DND-41 (cell line): ENCODE results near the gene CDK5.
"Not testable (repeated sequence)": the region's sequence is repeated elsewhere in the genome, so short reads cannot be mapped to it uniquely, and the experiment has no call there.

Source experiments
- ATAC-seq: fragments of 200-7000 bp; cut with Tn5 transposase; 3 replicates; pipeline ENCODE4 v1.9.1; 2021; ENCODE audit warnings: low read depth; ENCODE audit not compliant: insufficient read depth
- DNase-seq: peaks from one replicate; pipeline ENCODE4 v3.0.0-alpha.2; 2020
- H2AFZ ChIP-seq: 2 replicates; pipeline ENCODE4 v1.6.0; 2012; ENCODE audit warnings: low read depth, low read length
- H3K27ac ChIP-seq: 2 replicates; pipeline ENCODE4 v1.5.1; 2012; ENCODE audit warnings: low read length, inconsistent platforms
- H3K27me3 ChIP-seq: fragments of 200-600 bp; sonication (generic); 2 replicates; pipeline ENCODE4 v1.6.0; 2012; ENCODE audit warnings: low read length, mild to moderate bottlenecking, inconsistent platforms; ENCODE audit not compliant: insufficient read depth, poor library complexity
- H3K36me3 ChIP-seq: 2 replicates; pipeline ENCODE4 v1.5.1; 2012; ENCODE audit warnings: low read length, inconsistent platforms; ENCODE audit not compliant: insufficient read depth
- H3K4me1 ChIP-seq: 2 replicates; pipeline ENCODE4 v1.5.1; 2012; ENCODE audit warnings: mild to moderate bottlenecking, low read length; ENCODE audit not compliant: insufficient read depth
- H3K4me2 ChIP-seq: 2 replicates; pipeline ENCODE4 v1.6.0; 2012; ENCODE audit warnings: mild to moderate bottlenecking, moderate library complexity, low read length, inconsistent platforms; ENCODE audit not compliant: insufficient read depth
- H3K4me3 ChIP-seq, 2 experiments: fragments of 200-600 bp in 1 of 2; shearing (Covaris generic) in 1 of 2; 2 replicates each; pipeline ENCODE4 v1.5.1; 2012 to 2016; ENCODE audit warnings: inconsistent platforms in 2 of 2, low read length in 2 of 2, mild to moderate bottlenecking in 2 of 2, low read depth in 1 of 2, moderate library complexity in 1 of 2
- H3K79me2 ChIP-seq: 2 replicates; pipeline ENCODE4 v1.6.0; 2012; ENCODE audit warnings: low read length, inconsistent platforms; ENCODE audit not compliant: insufficient read depth
- H3K9ac ChIP-seq: 2 replicates; pipeline ENCODE4 v1.6.0; 2012; ENCODE audit warnings: low read depth, mild to moderate bottlenecking, inconsistent platforms, low read length, moderate library complexity
- H3K9me3 ChIP-seq: 2 replicates; pipeline ENCODE4 v1.5.1; 2012; ENCODE audit warnings: low read length, moderate library complexity, mild to moderate bottlenecking, inconsistent platforms; ENCODE audit not compliant: insufficient read depth, severe bottlenecking
- H4K20me1 ChIP-seq: 2 replicates; pipeline ENCODE4 v1.6.0; 2012; ENCODE audit warnings: low read length; ENCODE audit not compliant: insufficient read depth
- CTCF ChIP-seq: IDR thresholded peaks from 2 replicates; pipeline ENCODE4 v1.5.1; 2012; ENCODE audit warnings: borderline replicate concordance, low read length, moderate library complexity, mild to moderate bottlenecking; ENCODE audit not compliant: poor library complexity, severe bottlenecking; ENCODE audit errors: extremely low read depth
- EZH2 ChIP-seq: IDR thresholded peaks from 3 replicates; pipeline ENCODE4 v1.6.1; 2012; ENCODE audit warnings: borderline replicate concordance, low read depth, mild to moderate bottlenecking, moderate library complexity, low read length, inconsistent platforms; ENCODE audit not compliant: severe bottlenecking

Gene CDK5

GRCh38 chr7:151012031-151012692, 45.5 kb downstream of the CDK5 start:
- no peak for ATAC-seq
- Histone ChIP-seq H3K27me3 (no peaks in the 10 kb centered on the region), H3K36me3 (no peaks in the 10 kb centered on the region), H3K79me2 (no peaks in the 10 kb centered on the region), H3K4me1 (peaks cover 27% of the 10 kb centered on the region), H3K9ac (no peak overlapping the region), H4K20me1 (no peaks in the 10 kb centered on the region), H2AFZ (no peak overlapping the region), H3K9me3 (no peaks in the 10 kb centered on the region), H3K4me2 (no peak overlapping the region), H3K27ac (no peak overlapping the region), H3K4me3 (no peak overlapping the region)
- TF ChIP-seq CTCF (no peak), EZH2 (no peak)
- DNase-seq: no peak

GRCh38 chr7:151011616-151012015, 46.1 kb downstream of the CDK5 start:
- not testable (repeated sequence) for ATAC-seq

GRCh38 chr7:151011097-151011409, 46.6 kb downstream of the CDK5 start:
- ATAC-seq (no peak), DNase-seq (no peak)
- Histone ChIP-seq H3K4me2 (no peak overlapping the region), H3K4me3 (no peak overlapping the region), H4K20me1 (no peaks in the 10 kb centered on the region), H3K27me3 (no peaks in the 10 kb centered on the region), H3K27ac (no peak overlapping the region), H3K9me3 (no peaks in the 10 kb centered on the region), H2AFZ (no peak overlapping the region), H3K79me2 (no peaks in the 10 kb centered on the region), H3K9ac (no peak overlapping the region), H3K36me3 (no peaks in the 10 kb centered on the region), H3K4me1 (peaks cover 25% of the 10 kb centered on the region)
- TF ChIP-seq EZH2: no peak
- no peak for TF ChIP-seq CTCF

More at GRCh38 chr7:151011616-151012015, 46.1 kb downstream of the CDK5 start:
- H3K9ac ChIP-seq, H3K27ac ChIP-seq, H4K20me1 ChIP-seq, H2AFZ ChIP-seq, H3K4me2 ChIP-seq, H3K27me3 ChIP-seq, H3K4me3 ChIP-seq, DNase-seq, H3K9me3 ChIP-seq, H3K36me3 ChIP-seq, H3K79me2 ChIP-seq: not testable (repeated sequence)
- peaks cover 25% of the 10 kb centered on the region for H3K4me1 ChIP-seq

GRCh38 chr7:151010307-151011096, 47.2 kb downstream of the CDK5 start:
- H3K27ac ChIP-seq: no peak overlapping the region
- H3K79me2 ChIP-seq: no peaks in the 10 kb centered on the region
- no peak for TF ChIP-seq CTCF
- no peak for TF ChIP-seq EZH2
- H3K4me2 ChIP-seq: no peak overlapping the region
- no peak overlapping the region for H3K4me3 ChIP-seq
- H4K20me1 ChIP-seq: no peaks in the 10 kb centered on the region
- no peak overlapping the region for H2AFZ ChIP-seq
- DNase-seq: no peak
- H3K36me3 ChIP-seq: no peaks in the 10 kb centered on the region
- no peaks in the 10 kb centered on the region for H3K27me3 ChIP-seq
- ATAC-seq: no peak
- no peak overlapping the region for H3K9ac ChIP-seq
- no peaks in the 10 kb centered on the region for H3K9me3 ChIP-seq
- peaks cover 25% of the 10 kb centered on the region for H3K4me1 ChIP-seq
